ENCODE measurements around the gene PEF1. TPM values are rescaled to one million over a fixed set of nuclear protein-coding genes. Genes with fewer than 3 reads are reported as not detected.

Gene PEF1
- total RNA-seq, 4 donors from 2014 or later: 101 to 124 (median 115) TPM

DNA sequence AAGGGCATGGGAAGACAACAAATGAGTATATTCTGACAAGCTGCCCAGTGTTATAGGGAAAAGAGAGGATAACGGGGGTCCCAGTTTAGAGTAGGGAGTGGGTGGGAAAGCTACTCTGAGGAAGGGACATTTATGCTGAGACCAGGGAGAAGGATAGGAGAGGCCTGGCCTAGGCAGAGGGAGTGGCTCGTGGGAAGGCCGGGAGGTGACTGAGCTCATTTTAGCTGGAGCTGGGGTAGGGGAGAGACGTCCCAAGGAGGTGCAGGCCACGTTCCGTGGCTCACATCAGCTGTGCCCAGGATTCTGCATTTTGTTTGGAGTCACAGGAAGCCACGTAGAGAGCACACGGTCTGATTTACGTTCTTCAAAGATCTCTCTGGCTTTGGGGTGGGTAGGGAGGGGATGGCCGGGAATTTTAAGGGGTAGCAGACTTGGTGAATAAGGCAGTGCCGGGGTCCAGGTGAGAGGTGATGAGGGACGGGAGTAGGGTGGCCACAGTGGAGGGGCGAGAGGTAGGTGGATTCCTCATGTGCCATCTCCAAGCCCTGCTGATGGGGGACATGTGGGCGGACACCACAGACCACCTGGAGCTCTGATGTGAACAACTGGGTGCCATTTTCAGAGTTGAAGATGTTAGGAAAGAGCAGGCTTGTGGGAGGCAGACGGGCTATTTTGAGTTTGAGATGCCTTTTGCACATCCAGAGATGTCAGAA lies 63.6 kb downstream of the PEF1 start:
- WGBS, 2 donors: 77 to 88% methylated on average over 15 of the region's 15 CpGs
- no peak overlapping the region for H3K4me3 ChIP-seq (ENCODE audit: low read depth, poor library complexity, severe bottlenecking)
- TF ChIP-seq POLR2A (IDR thresholded peaks at IDR 0.05): no peak
- TF ChIP-seq CTCF (IDR thresholded peaks at IDR 0.05): no peak
- intact Hi-C loops (cut with DNase I; ENCODE audit: low total_unique reads): no loop called here
- DNase-seq (ENCODE audit: low spot score in 2 of 2): no peak

GRCh38 chr1:31580513-31580870 lies 64.2 kb downstream of the PEF1 start:
- intact Hi-C loops (cut with DNase I; ENCODE audit: low total_unique reads): no loop called here
- TF ChIP-seq POLR2A (IDR thresholded peaks at IDR 0.05) (no peak), CTCF (IDR thresholded peaks at IDR 0.05) (no peak)
- DNase-seq (ENCODE audit: low spot score in 2 of 2): no peak
- WGBS, 2 donors: 62% methylated on average over 5 of the region's 5 CpGs
- H3K4me3 ChIP-seq (ENCODE audit: low read depth, poor library complexity, severe bottlenecking): no peak overlapping the region

Other genes starting within 250 kb of the PEF1 start
- 10 to 100 TPM; 51.4 to 85.4 (median 60.6) TPM for gene SERINC2, start 231.7 kb downstream of the PEF1 start, total RNA-seq
- gene TINAGL1, start 68.4 kb downstream of the PEF1 start, total RNA-seq: 100 to 1,000 TPM in 1 of 4 donors, 10 to 100 TPM in 3; 39.1 to 107 (median 69.2) TPM
- under 1 TPM in 1 of 4 donors, not detected in 3; 0.42 TPM for gene HCRTR1, start 27.2 kb downstream of the PEF1 start, total RNA-seq
- gene COL16A1, start 59.1 kb upstream of the PEF1 start, total RNA-seq: 100 to 1,000 TPM in 2 of 4 donors, 10 to 100 TPM in 2; 79.7 to 128 (median 94.7) TPM
- 1 to 10 TPM; 2.2 to 4.6 (median 3.3) TPM for gene ADGRB2, start 119.5 kb upstream of the PEF1 start, total RNA-seq
- under 1 TPM in 2 of 4 donors, not detected in 2; 0.13 to 0.51 TPM for gene SPOCD1, start 171.1 kb upstream of the PEF1 start, total RNA-seq